SU-DHL-6 (cell line): ENCODE data around the gene AOC1.

Experiments
- CTCF ChIP-seq: fragments of 200-600 bp; sonication (generic); IDR thresholded peaks from one replicate; pipeline ENCODE4 v1.5.1; 2017; ENCODE audit warnings: antibody characterized with exemption, mild to moderate bottlenecking, low read length, moderate library complexity; ENCODE audit not compliant: insufficient read depth, poor library complexity, severe bottlenecking
- EZH2phosphoT487 ChIP-seq: fragments of 200-600 bp; sonication (generic), shearing (Covaris generic); conservative IDR thresholded peaks from 2 replicates; pipeline ENCODE4 v1.6.1; 2018; ENCODE audit warnings: mild to moderate bottlenecking, antibody characterized with exemption, low read length, moderate library complexity, mixed read lengths

DNA sequence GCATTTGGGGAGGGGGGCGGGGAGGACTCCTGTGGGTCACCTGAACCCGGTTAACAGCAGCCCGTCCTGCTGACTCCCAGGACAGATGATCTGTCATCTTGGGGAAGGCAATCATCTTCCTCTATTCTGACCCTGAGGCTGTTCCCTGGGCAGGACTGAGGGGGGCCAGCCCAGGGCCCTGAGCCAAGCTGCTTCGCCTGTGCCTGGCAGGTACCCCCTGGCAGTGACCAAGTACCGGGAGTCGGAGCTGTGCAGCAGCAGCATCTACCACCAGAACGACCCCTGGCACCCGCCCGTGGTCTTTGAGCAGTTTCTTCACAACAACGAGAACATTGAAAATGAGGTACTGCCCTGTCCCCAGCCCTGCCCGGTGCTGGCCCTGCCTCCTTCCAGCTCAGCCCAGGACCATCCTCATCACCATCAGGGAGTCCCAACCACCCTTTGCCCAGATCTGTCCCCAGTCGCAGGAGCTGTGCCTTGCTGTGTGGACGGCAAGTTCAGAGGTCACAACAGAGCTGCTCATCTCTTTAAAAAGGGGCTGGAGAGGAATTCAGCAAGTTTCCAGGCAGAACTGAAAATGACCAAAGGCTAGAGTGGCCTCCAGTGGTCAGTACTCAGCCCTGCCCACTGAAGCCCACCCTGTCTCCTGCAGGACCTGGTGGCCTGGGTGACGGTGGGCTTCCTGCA lies 8.1 kb downstream of the AOC1 start:
- TF ChIP-seq CTCF, result no peak
- TF ChIP-seq EZH2phosphoT487, result no peak
